ENCODE results near the gene HDAC11.
"Not testable (repeated sequence)": the region's sequence is repeated elsewhere in the genome, so short reads cannot be mapped to it uniquely, and the experiment has no call there.

DNA sequence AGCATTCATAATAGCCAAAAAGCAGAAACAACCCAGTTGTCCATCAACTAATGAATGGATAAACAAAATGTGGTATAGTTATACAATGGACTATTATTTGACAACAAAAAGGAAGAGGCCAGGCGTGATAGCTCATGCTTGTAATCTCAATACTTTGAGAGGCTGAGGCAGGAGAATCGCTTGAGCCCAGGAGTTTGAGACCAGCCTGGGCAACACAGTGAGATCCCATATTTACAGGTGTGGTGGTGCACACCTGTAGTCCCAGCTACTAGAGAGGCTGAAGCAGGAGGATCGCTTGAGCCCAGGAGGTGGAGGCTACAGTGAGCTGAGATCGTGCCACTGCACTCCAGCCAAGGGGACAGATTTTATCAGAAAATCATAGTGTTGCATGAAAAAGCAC is 43.9 kb upstream of the HDAC11 start:
- TF ChIP-seq, protein P1, sequence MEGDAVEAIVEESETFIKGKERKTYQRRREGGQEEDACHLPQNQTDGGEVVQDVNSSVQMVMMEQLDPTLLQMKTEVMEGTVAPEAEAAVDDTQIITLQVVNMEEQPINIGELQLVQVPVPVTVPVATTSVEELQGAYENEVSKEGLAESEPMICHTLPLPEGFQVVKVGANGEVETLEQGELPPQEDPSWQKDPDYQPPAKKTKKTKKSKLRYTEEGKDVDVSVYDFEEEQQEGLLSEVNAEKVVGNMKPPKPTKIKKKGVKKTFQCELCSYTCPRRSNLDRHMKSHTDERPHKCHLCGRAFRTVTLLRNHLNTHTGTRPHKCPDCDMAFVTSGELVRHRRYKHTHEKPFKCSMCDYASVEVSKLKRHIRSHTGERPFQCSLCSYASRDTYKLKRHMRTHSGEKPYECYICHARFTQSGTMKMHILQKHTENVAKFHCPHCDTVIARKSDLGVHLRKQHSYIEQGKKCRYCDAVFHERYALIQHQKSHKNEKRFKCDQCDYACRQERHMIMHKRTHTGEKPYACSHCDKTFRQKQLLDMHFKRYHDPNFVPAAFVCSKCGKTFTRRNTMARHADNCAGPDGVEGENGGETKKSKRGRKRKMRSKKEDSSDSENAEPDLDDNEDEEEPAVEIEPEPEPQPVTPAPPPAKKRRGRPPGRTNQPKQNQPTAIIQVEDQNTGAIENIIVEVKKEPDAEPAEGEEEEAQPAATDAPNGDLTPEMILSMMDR (CRISPR knock-in tag; IDR thresholded peaks at IDR 0.05): not testable (repeated sequence)
- not testable (repeated sequence) for TF ChIP-seq RELA (CRISPR knock-in tag; IDR thresholded peaks at IDR 0.05); ETV6 (CRISPR knock-in tag; conservative IDR thresholded peaks at IDR 0.05); SMC3 (IDR thresholded peaks at IDR 0.05; ENCODE audit: low read length); NCOR1 (IDR thresholded peaks at IDR 0.05; ENCODE audit: borderline replicate concordance, low read length); SRSF9 (IDR thresholded peaks at IDR 0.05; ENCODE audit: borderline replicate concordance, insufficient read depth, low read depth, low read length, poor library complexity, severe bottlenecking); ZNF776 (CRISPR knock-in tag; IDR thresholded peaks at IDR 0.05); ZMYM2 (CRISPR knock-in tag; IDR thresholded peaks at IDR 0.05); ARNTL (CRISPR knock-in tag; IDR thresholded peaks at IDR 0.05); PHF5A (CRISPR knock-in tag; IDR thresholded peaks at IDR 0.05; ENCODE audit: low read depth, unreplicated experiment); FOXJ3 (CRISPR knock-in tag; IDR thresholded peaks at IDR 0.05; ENCODE audit: borderline replicate concordance)
- TF ChIP-seq, protein P2, sequence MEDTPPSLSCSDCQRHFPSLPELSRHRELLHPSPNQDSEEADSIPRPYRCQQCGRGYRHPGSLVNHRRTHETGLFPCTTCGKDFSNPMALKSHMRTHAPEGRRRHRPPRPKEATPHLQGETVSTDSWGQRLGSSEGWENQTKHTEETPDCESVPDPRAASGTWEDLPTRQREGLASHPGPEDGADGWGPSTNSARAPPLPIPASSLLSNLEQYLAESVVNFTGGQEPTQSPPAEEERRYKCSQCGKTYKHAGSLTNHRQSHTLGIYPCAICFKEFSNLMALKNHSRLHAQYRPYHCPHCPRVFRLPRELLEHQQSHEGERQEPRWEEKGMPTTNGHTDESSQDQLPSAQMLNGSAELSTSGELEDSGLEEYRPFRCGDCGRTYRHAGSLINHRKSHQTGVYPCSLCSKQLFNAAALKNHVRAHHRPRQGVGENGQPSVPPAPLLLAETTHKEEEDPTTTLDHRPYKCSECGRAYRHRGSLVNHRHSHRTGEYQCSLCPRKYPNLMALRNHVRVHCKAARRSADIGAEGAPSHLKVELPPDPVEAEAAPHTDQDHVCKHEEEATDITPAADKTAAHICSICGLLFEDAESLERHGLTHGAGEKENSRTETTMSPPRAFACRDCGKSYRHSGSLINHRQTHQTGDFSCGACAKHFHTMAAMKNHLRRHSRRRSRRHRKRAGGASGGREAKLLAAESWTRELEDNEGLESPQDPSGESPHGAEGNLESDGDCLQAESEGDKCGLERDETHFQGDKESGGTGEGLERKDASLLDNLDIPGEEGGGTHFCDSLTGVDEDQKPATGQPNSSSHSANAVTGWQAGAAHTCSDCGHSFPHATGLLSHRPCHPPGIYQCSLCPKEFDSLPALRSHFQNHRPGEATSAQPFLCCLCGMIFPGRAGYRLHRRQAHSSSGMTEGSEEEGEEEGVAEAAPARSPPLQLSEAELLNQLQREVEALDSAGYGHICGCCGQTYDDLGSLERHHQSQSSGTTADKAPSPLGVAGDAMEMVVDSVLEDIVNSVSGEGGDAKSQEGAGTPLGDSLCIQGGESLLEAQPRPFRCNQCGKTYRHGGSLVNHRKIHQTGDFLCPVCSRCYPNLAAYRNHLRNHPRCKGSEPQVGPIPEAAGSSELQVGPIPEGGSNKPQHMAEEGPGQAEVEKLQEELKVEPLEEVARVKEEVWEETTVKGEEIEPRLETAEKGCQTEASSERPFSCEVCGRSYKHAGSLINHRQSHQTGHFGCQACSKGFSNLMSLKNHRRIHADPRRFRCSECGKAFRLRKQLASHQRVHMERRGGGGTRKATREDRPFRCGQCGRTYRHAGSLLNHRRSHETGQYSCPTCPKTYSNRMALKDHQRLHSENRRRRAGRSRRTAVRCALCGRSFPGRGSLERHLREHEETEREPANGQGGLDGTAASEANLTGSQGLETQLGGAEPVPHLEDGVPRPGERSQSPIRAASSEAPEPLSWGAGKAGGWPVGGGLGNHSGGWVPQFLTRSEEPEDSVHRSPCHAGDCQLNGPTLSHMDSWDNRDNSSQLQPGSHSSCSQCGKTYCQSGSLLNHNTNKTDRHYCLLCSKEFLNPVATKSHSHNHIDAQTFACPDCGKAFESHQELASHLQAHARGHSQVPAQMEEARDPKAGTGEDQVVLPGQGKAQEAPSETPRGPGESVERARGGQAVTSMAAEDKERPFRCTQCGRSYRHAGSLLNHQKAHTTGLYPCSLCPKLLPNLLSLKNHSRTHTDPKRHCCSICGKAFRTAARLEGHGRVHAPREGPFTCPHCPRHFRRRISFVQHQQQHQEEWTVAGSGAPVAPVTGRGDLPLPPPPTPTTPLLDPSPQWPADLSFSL (CRISPR knock-in tag; IDR thresholded peaks at IDR 0.05): not testable (repeated sequence)
- TF ChIP-seq, protein P3, sequence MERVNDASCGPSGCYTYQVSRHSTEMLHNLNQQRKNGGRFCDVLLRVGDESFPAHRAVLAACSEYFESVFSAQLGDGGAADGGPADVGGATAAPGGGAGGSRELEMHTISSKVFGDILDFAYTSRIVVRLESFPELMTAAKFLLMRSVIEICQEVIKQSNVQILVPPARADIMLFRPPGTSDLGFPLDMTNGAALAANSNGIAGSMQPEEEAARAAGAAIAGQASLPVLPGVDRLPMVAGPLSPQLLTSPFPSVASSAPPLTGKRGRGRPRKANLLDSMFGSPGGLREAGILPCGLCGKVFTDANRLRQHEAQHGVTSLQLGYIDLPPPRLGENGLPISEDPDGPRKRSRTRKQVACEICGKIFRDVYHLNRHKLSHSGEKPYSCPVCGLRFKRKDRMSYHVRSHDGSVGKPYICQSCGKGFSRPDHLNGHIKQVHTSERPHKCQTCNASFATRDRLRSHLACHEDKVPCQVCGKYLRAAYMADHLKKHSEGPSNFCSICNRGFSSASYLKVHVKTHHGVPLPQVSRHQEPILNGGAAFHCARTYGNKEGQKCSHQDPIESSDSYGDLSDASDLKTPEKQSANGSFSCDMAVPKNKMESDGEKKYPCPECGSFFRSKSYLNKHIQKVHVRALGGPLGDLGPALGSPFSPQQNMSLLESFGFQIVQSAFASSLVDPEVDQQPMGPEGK (CRISPR knock-in tag; IDR thresholded peaks at IDR 0.05): not testable (repeated sequence)

Measured in HepG2 (cell line).